ENCODE results near the gene ZMIZ2. TPM values are rescaled to one million over a fixed set of nuclear protein-coding genes. Genes with fewer than 3 reads are reported as not detected.
A peak's percentile ranks its signal among the peaks of the same experiment; 100 is the strongest.
"Not testable (repeated sequence)": the region's sequence is repeated elsewhere in the genome, so short reads cannot be mapped to it uniquely, and the experiment has no call there.

The ZMIZ2 gene
- total and polyA plus RNA-seq, 2 experiments from 2014 or later = 15.5 to 46.1 TPM

DNA sequence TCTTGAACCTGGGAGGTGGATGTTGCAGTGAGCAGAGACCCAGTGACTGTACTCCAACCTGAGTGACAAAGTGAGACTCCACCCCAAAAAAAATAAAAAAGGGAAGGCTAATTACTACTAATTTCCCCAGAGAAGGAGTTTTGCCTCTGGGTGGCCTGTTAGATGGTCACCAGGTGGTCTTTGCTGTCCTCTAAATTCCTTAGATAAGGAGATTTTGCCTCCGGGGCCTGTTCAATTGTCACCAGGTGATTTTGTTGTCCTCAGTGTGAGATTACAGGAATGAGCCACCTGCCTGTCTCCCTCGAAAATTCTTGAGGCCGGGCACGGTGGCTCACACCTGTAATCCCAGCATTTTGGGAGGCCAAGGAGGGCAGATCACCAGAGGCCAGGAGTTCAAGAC lies 24.4 kb upstream of the ZMIZ2 start (continued):
- TF ChIP-seq, protein P1, sequence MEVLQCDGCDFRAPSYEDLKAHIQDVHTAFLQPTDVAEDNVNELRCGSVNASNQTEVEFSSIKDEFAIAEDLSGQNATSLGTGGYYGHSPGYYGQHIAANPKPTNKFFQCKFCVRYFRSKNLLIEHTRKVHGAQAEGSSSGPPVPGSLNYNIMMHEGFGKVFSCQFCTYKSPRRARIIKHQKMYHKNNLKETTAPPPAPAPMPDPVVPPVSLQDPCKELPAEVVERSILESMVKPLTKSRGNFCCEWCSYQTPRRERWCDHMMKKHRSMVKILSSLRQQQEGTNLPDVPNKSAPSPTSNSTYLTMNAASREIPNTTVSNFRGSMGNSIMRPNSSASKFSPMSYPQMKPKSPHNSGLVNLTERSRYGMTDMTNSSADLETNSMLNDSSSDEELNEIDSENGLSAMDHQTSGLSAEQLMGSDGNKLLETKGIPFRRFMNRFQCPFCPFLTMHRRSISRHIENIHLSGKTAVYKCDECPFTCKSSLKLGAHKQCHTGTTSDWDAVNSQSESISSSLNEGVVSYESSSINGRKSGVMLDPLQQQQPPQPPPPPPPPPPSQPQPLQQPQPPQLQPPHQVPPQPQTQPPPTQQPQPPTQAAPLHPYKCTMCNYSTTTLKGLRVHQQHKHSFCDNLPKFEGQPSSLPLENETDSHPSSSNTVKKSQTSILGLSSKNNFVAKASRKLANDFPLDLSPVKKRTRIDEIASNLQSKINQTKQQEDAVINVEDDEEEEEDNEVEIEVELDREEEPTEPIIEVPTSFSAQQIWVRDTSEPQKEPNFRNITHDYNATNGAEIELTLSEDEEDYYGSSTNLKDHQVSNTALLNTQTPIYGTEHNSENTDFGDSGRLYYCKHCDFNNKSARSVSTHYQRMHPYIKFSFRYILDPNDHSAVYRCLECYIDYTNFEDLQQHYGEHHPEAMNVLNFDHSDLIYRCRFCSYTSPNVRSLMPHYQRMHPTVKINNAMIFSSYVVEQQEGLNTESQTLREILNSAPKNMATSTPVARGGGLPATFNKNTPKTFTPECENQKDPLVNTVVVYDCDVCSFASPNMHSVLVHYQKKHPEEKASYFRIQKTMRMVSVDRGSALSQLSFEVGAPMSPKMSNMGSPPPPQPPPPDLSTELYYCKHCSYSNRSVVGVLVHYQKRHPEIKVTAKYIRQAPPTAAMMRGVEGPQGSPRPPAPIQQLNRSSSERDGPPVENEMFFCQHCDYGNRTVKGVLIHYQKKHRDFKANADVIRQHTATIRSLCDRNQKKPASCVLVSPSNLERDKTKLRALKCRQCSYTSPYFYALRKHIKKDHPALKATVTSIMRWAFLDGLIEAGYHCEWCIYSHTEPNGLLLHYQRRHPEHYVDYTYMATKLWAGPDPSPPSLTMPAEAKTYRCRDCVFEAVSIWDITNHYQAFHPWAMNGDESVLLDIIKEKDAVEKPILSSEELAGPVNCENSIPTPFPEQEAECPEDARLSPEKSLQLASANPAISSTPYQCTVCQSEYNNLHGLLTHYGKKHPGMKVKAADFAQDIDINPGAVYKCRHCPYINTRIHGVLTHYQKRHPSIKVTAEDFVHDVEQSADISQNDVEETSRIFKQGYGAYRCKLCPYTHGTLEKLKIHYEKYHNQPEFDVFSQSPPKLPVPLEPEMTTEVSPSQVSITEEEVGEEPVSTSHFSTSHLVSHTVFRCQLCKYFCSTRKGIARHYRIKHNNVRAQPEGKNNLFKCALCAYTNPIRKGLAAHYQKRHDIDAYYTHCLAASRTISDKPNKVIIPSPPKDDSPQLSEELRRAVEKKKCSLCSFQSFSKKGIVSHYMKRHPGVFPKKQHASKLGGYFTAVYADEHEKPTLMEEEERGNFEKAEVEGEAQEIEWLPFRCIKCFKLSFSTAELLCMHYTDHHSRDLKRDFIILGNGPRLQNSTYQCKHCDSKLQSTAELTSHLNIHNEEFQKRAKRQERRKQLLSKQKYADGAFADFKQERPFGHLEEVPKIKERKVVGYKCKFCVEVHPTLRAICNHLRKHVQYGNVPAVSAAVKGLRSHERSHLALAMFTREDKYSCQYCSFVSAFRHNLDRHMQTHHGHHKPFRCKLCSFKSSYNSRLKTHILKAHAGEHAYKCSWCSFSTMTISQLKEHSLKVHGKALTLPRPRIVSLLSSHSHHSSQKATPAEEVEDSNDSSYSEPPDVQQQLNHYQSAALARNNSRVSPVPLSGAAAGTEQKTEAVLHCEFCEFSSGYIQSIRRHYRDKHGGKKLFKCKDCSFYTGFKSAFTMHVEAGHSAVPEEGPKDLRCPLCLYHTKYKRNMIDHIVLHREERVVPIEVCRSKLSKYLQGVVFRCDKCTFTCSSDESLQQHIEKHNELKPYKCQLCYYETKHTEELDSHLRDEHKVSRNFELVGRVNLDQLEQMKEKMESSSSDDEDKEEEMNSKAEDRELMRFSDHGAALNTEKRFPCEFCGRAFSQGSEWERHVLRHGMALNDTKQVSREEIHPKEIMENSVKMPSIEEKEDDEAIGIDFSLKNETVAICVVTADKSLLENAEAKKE (CRISPR knock-in tag; IDR thresholded peaks at IDR 0.05) = no peak
- TF ChIP-seq ZNF114 (CRISPR knock-in tag; IDR thresholded peaks at IDR 0.05) = no peak
- TF ChIP-seq, protein P2, sequence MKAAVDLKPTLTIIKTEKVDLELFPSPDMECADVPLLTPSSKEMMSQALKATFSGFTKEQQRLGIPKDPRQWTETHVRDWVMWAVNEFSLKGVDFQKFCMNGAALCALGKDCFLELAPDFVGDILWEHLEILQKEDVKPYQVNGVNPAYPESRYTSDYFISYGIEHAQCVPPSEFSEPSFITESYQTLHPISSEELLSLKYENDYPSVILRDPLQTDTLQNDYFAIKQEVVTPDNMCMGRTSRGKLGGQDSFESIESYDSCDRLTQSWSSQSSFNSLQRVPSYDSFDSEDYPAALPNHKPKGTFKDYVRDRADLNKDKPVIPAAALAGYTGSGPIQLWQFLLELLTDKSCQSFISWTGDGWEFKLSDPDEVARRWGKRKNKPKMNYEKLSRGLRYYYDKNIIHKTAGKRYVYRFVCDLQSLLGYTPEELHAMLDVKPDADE (IDR thresholded peaks at IDR 0.05) = no peak
- TF ChIP-seq STAT1 (IDR thresholded peaks at IDR 0.05; ENCODE audit: unreplicated experiment) = no peak

DNA sequence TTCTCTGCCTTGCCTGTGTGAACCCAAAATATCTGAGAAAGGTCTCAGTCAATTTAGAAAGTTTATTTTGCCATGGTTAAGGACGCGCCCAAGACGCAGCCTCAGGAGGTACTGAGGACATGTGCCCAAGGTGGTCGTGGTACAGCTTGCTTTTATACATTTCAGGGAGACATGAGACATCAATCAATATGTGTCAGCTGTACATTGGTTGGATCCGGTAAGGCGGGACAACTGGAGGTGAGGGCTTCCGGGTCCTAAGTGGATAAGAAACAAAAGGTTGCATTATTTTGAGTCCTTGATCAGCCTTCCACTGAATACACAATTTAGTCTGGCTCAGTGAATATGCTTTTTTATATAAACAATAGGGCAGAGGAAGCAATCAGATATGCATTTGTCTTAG lies 22.4 kb upstream of the ZMIZ2 start:
- not testable (repeated sequence) for H3K4me1 Mint-ChIP-seq; H3K27me3 Mint-ChIP-seq (ENCODE audit: insufficient read depth, low read depth, poor library complexity); DNase-seq (ENCODE audit: low spot score); H3K79me2 ChIP-seq (replicated peaks; ENCODE audit: insufficient read depth); H4K20me1 ChIP-seq (replicated peaks; ENCODE audit: insufficient read depth); H3K36me3 ChIP-seq (ENCODE audit: insufficient read depth); H3F3A ChIP-seq (replicated peaks; ENCODE audit: low read depth); H3K4me3 Mint-ChIP-seq; H3K4me2 ChIP-seq; H3K27ac Mint-ChIP-seq; H3K27ac ChIP-seq (ENCODE audit: low read depth); H3K9me2 ChIP-seq (ENCODE audit: insufficient read depth); H3K4me1 ChIP-seq (ENCODE audit: insufficient read depth); H3K9me3 Mint-ChIP-seq; H3K4me3 ChIP-seq; H3K27me3 ChIP-seq (ENCODE audit: insufficient read depth); H3K36me3 Mint-ChIP-seq (ENCODE audit: low read depth); ATAC-seq
- peak overlapping the region; percentile 86; the same call in 1 of the 2 replicates for H2AFZ ChIP-seq

Data from GM23338 (cell line).